ENCODE measurements around the gene GLG1. TPM values are rescaled to one million over a fixed set of nuclear protein-coding genes. Genes with fewer than 3 reads are reported as not detected.
A peak's percentile ranks its signal among the peaks of the same experiment; 100 is the strongest.
"Not testable (repeated sequence)": the region's sequence is repeated elsewhere in the genome, so short reads cannot be mapped to it uniquely, and the experiment has no call there.

Gene GLG1
- total RNA-seq, 4 donors from 2014 or later, result 90.0 to 153 (median 113) TPM

GRCh38 chr16:74431516-74431915, 175.4 kb downstream of the GLG1 start:
- Histone ChIP-seq H3K27me3 (no peaks in the 10 kb centered on the region), H3K9me3 (peaks cover 0 to 3% (median 0%) of the 10 kb centered on the region in 4 donors), H3K27ac (no peak overlapping the region), H3K4me3 (no peak overlapping the region), H3K4me1 (no peaks in the 10 kb centered on the region), H3K36me3 (no peaks in the 10 kb centered on the region)
- no peak for TF ChIP-seq CTCF (IDR thresholded peaks at IDR 0.05)
- no peak for TF ChIP-seq POLR2A (IDR thresholded peaks at IDR 0.05)
- no peak for DNase-seq

- peak in 2 of 3 donors; percentile 55 to 85 for DNase-seq
- H3K27me3 ChIP-seq, result not testable (repeated sequence)
These were observed 176.7 kb downstream of the GLG1 start for GRCh38 chr16:74430036-74430712.

GRCh38 chr16:74428493-74428892, 178.4 kb downstream of the GLG1 start:
- H3K27me3 ChIP-seq, H3K9me3 ChIP-seq, H3K27ac ChIP-seq, H3K36me3 ChIP-seq, H3K4me3 ChIP-seq, DNase-seq, H3K4me1 ChIP-seq: not testable (repeated sequence)

More at GRCh38 chr16:74430036-74430712, 176.7 kb downstream of the GLG1 start:
- H3K4me3 ChIP-seq, H3K4me1 ChIP-seq, H3K27ac ChIP-seq, H3K9me3 ChIP-seq, H3K36me3 ChIP-seq: not testable (repeated sequence)
- TF ChIP-seq CTCF (IDR thresholded peaks at IDR 0.05), result peak; percentile 33 to 83 (median 77)

- H3K4me3 ChIP-seq, DNase-seq, H3K27ac ChIP-seq, H3K36me3 ChIP-seq, H3K4me1 ChIP-seq, H3K27me3 ChIP-seq, H3K9me3 ChIP-seq: not testable (repeated sequence)
These were observed 181.2 kb downstream of the GLG1 start for GRCh38 chr16:74425751-74426150.

GRCh38 chr16:74423721-74424120, 183.2 kb downstream of the GLG1 start:
- H3K9me3 ChIP-seq, H3K27ac ChIP-seq, H3K4me3 ChIP-seq, H3K36me3 ChIP-seq, DNase-seq, H3K27me3 ChIP-seq, H3K4me1 ChIP-seq: not testable (repeated sequence)

- not testable (repeated sequence) for H3K27ac ChIP-seq, H3K4me3 ChIP-seq, H3K4me1 ChIP-seq, H3K9me3 ChIP-seq, DNase-seq, H3K27me3 ChIP-seq, H3K36me3 ChIP-seq
These were observed 184.8 kb downstream of the GLG1 start for GRCh38 chr16:74422086-74422485.

- not testable (repeated sequence) for H3K4me3 ChIP-seq, H3K4me1 ChIP-seq, H3K27me3 ChIP-seq, H3K36me3 ChIP-seq, H3K27ac ChIP-seq, DNase-seq, H3K9me3 ChIP-seq
These were observed 185.5 kb downstream of the GLG1 start for GRCh38 chr16:74421482-74421785.

GRCh38 chr16:74420612-74421481, 186.1 kb downstream of the GLG1 start, which contains the start of gene CLEC18B:
TSS of gene CLEC18B (minus strand) at chr16:74421478. CDS start at chr16:74421270, 208 bp downstream.
- not testable (repeated sequence) for H3K9me3 ChIP-seq, H3K27ac ChIP-seq, H3K4me3 ChIP-seq, H3K4me1 ChIP-seq, H3K27me3 ChIP-seq, H3K36me3 ChIP-seq, DNase-seq

- H3K9me3 ChIP-seq, DNase-seq, H3K36me3 ChIP-seq, H3K27ac ChIP-seq, H3K4me1 ChIP-seq, H3K27me3 ChIP-seq, H3K4me3 ChIP-seq: not testable (repeated sequence)
These were observed 187.1 kb downstream of the GLG1 start for GRCh38 chr16:74419811-74420210.

GRCh38 chr16:74417897-74418296, 189.0 kb downstream of the GLG1 start:
- not testable (repeated sequence) for H3K4me3 ChIP-seq, H3K27me3 ChIP-seq, H3K9me3 ChIP-seq, H3K4me1 ChIP-seq, DNase-seq, H3K36me3 ChIP-seq, H3K27ac ChIP-seq

- H3K36me3 ChIP-seq, H3K27me3 ChIP-seq, H3K27ac ChIP-seq, H3K4me3 ChIP-seq, DNase-seq, H3K4me1 ChIP-seq, H3K9me3 ChIP-seq: not testable (repeated sequence)
These were observed 193.0 kb downstream of the GLG1 start for GRCh38 chr16:74413920-74414319.

- H3K4me3 ChIP-seq, H3K9me3 ChIP-seq, H3K36me3 ChIP-seq, H3K27ac ChIP-seq, H3K27me3 ChIP-seq, DNase-seq, H3K4me1 ChIP-seq: not testable (repeated sequence)
These were observed 193.4 kb downstream of the GLG1 start for GRCh38 chr16:74413485-74413884.

- not testable (repeated sequence) for H3K9me3 ChIP-seq, H3K27ac ChIP-seq, H3K4me1 ChIP-seq, H3K36me3 ChIP-seq, DNase-seq, H3K27me3 ChIP-seq, H3K4me3 ChIP-seq
These were observed 194.0 kb downstream of the GLG1 start for GRCh38 chr16:74412775-74413390.

Measured in Peyer's patch (tissue), 4 donors.